Endothelial cell of umbilical vein (primary cell): Measurements from ENCODE around the gene TSPAN31. TPM values are rescaled to one million over a fixed set of nuclear protein-coding genes. Genes with fewer than 3 reads are reported as not detected.

ENCODE experiments used
- BruUV-seq: library from RNA; stranded (reverse); fragments of 400-500 nt; replicated peaks from 2 replicates; lab custom pipeline; 2021; lab: Mats Ljungman, UMichigan
- CTCF ChIA-PET: fragments of 300-600, 350-600 bp; sonication (Branson Sonifier 250); formaldehyde crosslinking; loops from one replicate; lab custom pipeline; 2021; ENCODE audit warnings: antibody characterized with exemption, inconsistent platforms; lab: Charles Lee
- POLR2A ChIA-PET: fragments of 300-600, 350-600 bp; sonication (Branson Sonifier 250); formaldehyde crosslinking; loops from one replicate; lab custom pipeline; 2021; ENCODE audit warnings: antibody characterized with exemption, inconsistent platforms; lab: Charles Lee
- DNase-seq: peaks from one replicate; pipeline ENCODE4 v3.0.0-alpha.2; 2011; ENCODE audit warnings: low read depth, low spot score
- FAIRE-seq: peaks from 2 replicates; lab custom pipeline; 2011; peaks lifted over from hg19 to GRCh38; lab: Jason Lieb, UNC
- H2AFZ ChIP-seq: 2 replicates; pipeline ENCODE4 v1.6.0; 2012; ENCODE audit warnings: low read depth, low read length, control low read depth, inconsistent platforms
- H3K27ac ChIP-seq: 2 replicates; pipeline ENCODE4 v1.5.1; 2011; ENCODE audit warnings: low read depth, mild to moderate bottlenecking, control low read depth, low read length, moderate library complexity; ENCODE audit not compliant: insufficient read depth
- H3K27me3 ChIP-seq, 2 experiments: 2 replicates each; pipeline versions ENCODE4 v1.6.0 to v1.6.1; 2011; ENCODE audit warnings: low read length in 2 of 2, mixed read lengths in 1 of 2; ENCODE audit not compliant: control insufficient read depth in 2 of 2, insufficient read depth in 2 of 2
- H3K36me3 ChIP-seq, 2 experiments: 2 replicates in 1 of 2; 3 replicates in 1 of 2; pipeline ENCODE4 v1.5.1; 2011; ENCODE audit warnings: low read length in 2 of 2, mild to moderate bottlenecking in 1 of 2, moderate library complexity in 1 of 2; ENCODE audit not compliant: control insufficient read depth in 2 of 2, insufficient read depth in 2 of 2; ENCODE audit errors: extremely low read depth in 1 of 2
- H3K4me1 ChIP-seq: 3 replicates; pipeline ENCODE4 v1.5.1; 2011; ENCODE audit warnings: mild to moderate bottlenecking, low read length; ENCODE audit not compliant: control insufficient read depth, insufficient read depth; ENCODE audit errors: extremely low read depth
- H3K4me2 ChIP-seq: 2 replicates; pipeline ENCODE4 v1.6.1; 2011; ENCODE audit warnings: low read length, control low read depth, mixed read lengths; ENCODE audit not compliant: insufficient read depth
- H3K4me3 ChIP-seq, 3 experiments: fragments of 200-600 bp in 1 of 3; sonication (generic), shearing (Covaris generic) in 1 of 3; replicated peaks in 1 of 3; 2 replicates each; pipeline ENCODE4 v1.5.1; 2011 to 2016; ENCODE audit warnings: control low read depth in 3 of 3, low read length in 3 of 3, mild to moderate bottlenecking in 2 of 3, inconsistent platforms in 1 of 3, low read depth in 1 of 3, moderate library complexity in 1 of 3; ENCODE audit not compliant: insufficient read depth in 1 of 3
- H3K79me2 ChIP-seq: 2 replicates; pipeline ENCODE4 v1.6.0; 2012; ENCODE audit warnings: low read length, inconsistent platforms; ENCODE audit not compliant: control insufficient read depth, insufficient read depth
- H3K9ac ChIP-seq: replicated peaks from 2 replicates; pipeline ENCODE3; 2011; ENCODE audit warnings: low read length, control low read depth; ENCODE audit not compliant: insufficient read depth; ENCODE audit errors: extremely low read depth
- H3K9me1 ChIP-seq: replicated peaks from 3 replicates; pipeline ENCODE4 v1.6.0; 2011; ENCODE audit warnings: mild to moderate bottlenecking, low read length; ENCODE audit not compliant: control insufficient read depth, insufficient read depth; ENCODE audit errors: extremely low read depth
- H3K9me3 ChIP-seq: replicated peaks from 2 replicates; pipeline ENCODE4 v1.5.1; 2012; ENCODE audit warnings: low read length, inconsistent platforms; ENCODE audit not compliant: control insufficient read depth, insufficient read depth
- H4K20me1 ChIP-seq: replicated peaks from 2 replicates; pipeline ENCODE3; 2011; ENCODE audit warnings: mild to moderate bottlenecking, low read length; ENCODE audit not compliant: control insufficient read depth, insufficient read depth; ENCODE audit errors: extremely low read depth
- EZH2 ChIP-seq: IDR thresholded peaks from 2 replicates; pipeline ENCODE4 v1.6.1; 2012; ENCODE audit warnings: borderline replicate concordance, low read depth, mild to moderate bottlenecking, moderate library complexity, low read length, inconsistent platforms; ENCODE audit not compliant: severe bottlenecking
- FOS ChIP-seq: IDR thresholded peaks from 2 replicates; pipeline ENCODE4 v1.6.1; 2011; ENCODE audit warnings: mild to moderate bottlenecking, low read length, moderate library complexity, borderline replicate concordance; ENCODE audit not compliant: insufficient read depth
- GATA2 ChIP-seq: IDR thresholded peaks from 2 replicates; pipeline ENCODE4 v1.7.0; 2011; ENCODE audit warnings: low read depth, mild to moderate bottlenecking, moderate library complexity, mixed read lengths, low read length; ENCODE audit not compliant: insufficient read length, insufficient read depth
- JUN ChIP-seq: IDR thresholded peaks from 2 replicates; pipeline ENCODE4 v1.6.1; 2011; ENCODE audit warnings: borderline replicate concordance, low read depth; ENCODE audit not compliant: insufficient read length, insufficient read depth
- MYC ChIP-seq: IDR thresholded peaks from one replicate; pipeline ENCODE4 v1.6.1; 2011; ENCODE audit warnings: mild to moderate bottlenecking, low read depth, low read length
- POLR2A ChIP-seq: IDR thresholded peaks from 2 replicates; pipeline ENCODE4 v1.6.1; 2012; ENCODE audit warnings: low read depth, mild to moderate bottlenecking, control low read depth, low read length
- POLR2AphosphoS5 ChIP-seq: IDR thresholded peaks from 2 replicates; pipeline ENCODE4 v1.6.1; 2012; ENCODE audit warnings: low read depth, mild to moderate bottlenecking, control low read depth, low read length, moderate library complexity; ENCODE audit not compliant: insufficient read depth
- dilution Hi-C: fragments of 300-500 bp; cut with MboI; formaldehyde crosslinking; loops from one replicate; pipeline ENCODE4 v1.15.0; 2019; ENCODE audit warnings: low sequenced_read_pairs; ENCODE audit not compliant: extremely low pct_ligation_motif_present
- intact Hi-C: fragments of 100-400 bp; cut with micrococcal nuclease; formaldehyde crosslinking; loops from one replicate; pipeline ENCODE4 v1.10.0; 2022
- polyA plus RNA-seq, 4 experiments: library from polyadenylated mRNA; depleted of rRNA in 3 of 4; stranded (reverse) in 3 of 4; unstranded in 1 of 4; fragments of >200 nt; gene quantifications; 2 replicates each; pipeline versions ENCODE4 v1.2.1 to v1.2.3, GENCODE V29; 2011 to 2012; ENCODE audit warnings: missing spikeins in 1 of 4
- total RNA-seq: library from RNA; stranded (reverse); gene quantifications from 2 replicates; pipeline ENCODE4 v1.2.3, GENCODE V29; 2021
- TF ChIP-seq, protein P1 (sequence below): IDR thresholded peaks from 2 replicates; pipeline ENCODE4 v1.6.1; 2011; ENCODE audit not compliant: insufficient read depth, insufficient read length
- TF ChIP-seq, protein P2 (sequence below), 2 donors: IDR thresholded peaks; 1 replicate in 1 of 2; 2 replicates in 1 of 2; pipeline ENCODE4 v1.5.1; 2011; ENCODE audit warnings: low read length in 2 of 2, mild to moderate bottlenecking in 2 of 2, moderate library complexity in 2 of 2, control low read depth in 1 of 2, inconsistent platforms in 1 of 2, low read depth in 1 of 2; ENCODE audit not compliant: insufficient read depth in 1 of 2; ENCODE audit errors: extremely low read depth in 1 of 2

The TSPAN31 gene
- total and polyA plus RNA-seq, 2 donors (not counting 3 experiments of a cell fraction or from before 2014, with no cell fraction given): 15.0 to 43.9 TPM

DNA sequence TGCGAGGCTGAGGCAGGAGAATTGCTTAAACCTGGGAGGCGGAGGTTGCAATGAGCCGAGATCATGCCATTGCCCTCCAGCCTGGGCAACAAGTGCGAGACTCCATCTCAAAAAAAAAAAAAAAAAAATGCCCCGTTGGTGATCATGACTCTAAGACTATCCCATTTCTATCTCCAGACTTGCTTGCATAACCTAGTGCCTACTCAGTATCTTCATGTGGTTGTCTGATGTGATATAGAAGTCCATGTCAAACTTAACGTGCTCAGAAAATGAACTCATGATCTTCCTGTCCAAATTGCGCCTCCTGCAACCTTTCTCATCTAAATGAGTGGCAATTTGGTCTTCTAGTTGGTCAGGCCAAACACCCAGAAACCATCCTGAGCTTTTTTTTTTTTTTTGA lies 33.1 kb downstream of the TSPAN31 start:
- no peak overlapping the region for H3K4me2 ChIP-seq
- intact Hi-C loops: no loop called here
- ChIA-PET CTCF (interaction anchor here (1.1 kb wide), 1 partner anchor 21 kb away, joined by 4 read pairs; no protein-coding TSS in a partner anchor), POLR2A (no interaction called here)
- peaks cover 0 to 3% of the 10 kb centered on the region in 2 experiments for H3K36me3 ChIP-seq
- FAIRE-seq: no peak
- H3K9ac ChIP-seq: no peak overlapping the region
- dilution Hi-C loops: no loop called here
- peaks cover 4% of the 10 kb centered on the region for H3K4me1 ChIP-seq
- no TSS peak for BruUV-seq
- no peak for DNase-seq
- H3K79me2 ChIP-seq: peaks cover 2% of the 10 kb centered on the region
- no peak overlapping the region for H2AFZ ChIP-seq
- H4K20me1 ChIP-seq: no peaks in the 10 kb centered on the region
- H3K9me1 ChIP-seq: no peaks in the 10 kb centered on the region
- H3K27ac ChIP-seq: no peak overlapping the region
- no peak for TF ChIP-seq FOS
- TF ChIP-seq, protein P1, sequence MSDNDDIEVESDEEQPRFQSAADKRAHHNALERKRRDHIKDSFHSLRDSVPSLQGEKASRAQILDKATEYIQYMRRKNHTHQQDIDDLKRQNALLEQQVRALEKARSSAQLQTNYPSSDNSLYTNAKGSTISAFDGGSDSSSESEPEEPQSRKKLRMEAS: no peak
- H3K4me3 ChIP-seq: no peak overlapping the region
- H3K9me3 ChIP-seq: no peaks in the 10 kb centered on the region
- no peaks in the 10 kb centered on the region for H3K27me3 ChIP-seq

DNA sequence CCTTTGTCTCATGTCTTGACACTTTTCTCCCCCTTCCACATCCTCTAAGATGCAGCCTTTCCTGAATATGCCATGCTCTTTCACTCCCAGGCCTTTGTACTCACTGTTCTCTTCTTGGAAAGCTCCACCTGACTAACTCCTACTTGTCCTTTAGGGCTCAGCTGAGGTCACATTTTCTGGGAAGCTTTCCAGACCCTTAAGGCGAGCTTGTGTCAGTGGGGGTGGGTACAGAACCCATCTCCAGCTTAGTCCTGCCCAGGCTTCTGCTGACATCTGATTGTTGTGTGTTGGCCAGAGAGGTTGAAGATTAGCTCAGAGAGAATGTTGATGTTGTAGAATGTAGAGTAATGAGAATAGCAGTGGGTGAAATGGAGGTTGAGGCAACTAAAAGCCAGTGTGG lies 34.9 kb downstream of the TSPAN31 start:
- intact Hi-C loops: no loop called here
- TF ChIP-seq GATA2 (no peak), EZH2 (no peak), POLR2AphosphoS5 (no peak), POLR2A (no peak), FOS (no peak), JUN (no peak), MYC (no peak)
- TF ChIP-seq, protein P2, sequence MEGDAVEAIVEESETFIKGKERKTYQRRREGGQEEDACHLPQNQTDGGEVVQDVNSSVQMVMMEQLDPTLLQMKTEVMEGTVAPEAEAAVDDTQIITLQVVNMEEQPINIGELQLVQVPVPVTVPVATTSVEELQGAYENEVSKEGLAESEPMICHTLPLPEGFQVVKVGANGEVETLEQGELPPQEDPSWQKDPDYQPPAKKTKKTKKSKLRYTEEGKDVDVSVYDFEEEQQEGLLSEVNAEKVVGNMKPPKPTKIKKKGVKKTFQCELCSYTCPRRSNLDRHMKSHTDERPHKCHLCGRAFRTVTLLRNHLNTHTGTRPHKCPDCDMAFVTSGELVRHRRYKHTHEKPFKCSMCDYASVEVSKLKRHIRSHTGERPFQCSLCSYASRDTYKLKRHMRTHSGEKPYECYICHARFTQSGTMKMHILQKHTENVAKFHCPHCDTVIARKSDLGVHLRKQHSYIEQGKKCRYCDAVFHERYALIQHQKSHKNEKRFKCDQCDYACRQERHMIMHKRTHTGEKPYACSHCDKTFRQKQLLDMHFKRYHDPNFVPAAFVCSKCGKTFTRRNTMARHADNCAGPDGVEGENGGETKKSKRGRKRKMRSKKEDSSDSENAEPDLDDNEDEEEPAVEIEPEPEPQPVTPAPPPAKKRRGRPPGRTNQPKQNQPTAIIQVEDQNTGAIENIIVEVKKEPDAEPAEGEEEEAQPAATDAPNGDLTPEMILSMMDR (IDR thresholded peaks at IDR 0.05; ENCODE audit: extremely low read depth in 1 of 2, insufficient read depth in 1 of 2, low read depth in 1 of 2, low read length in 2 of 2): no peak
- TF ChIP-seq, protein P1: no peak
- H3K27me3 ChIP-seq: no peaks in the 10 kb centered on the region
- H2AFZ ChIP-seq: no peak overlapping the region
- no peak overlapping the region for H3K27ac ChIP-seq
- no TSS peak for BruUV-seq
- H3K4me2 ChIP-seq: no peak overlapping the region
- no peak overlapping the region for H3K9ac ChIP-seq
- DNase-seq: no peak
- dilution Hi-C loops: no loop called here
- ChIA-PET POLR2A (interaction anchor here (0.6 kb wide), 1 partner anchor 38 kb away, joined by 4 read pairs; no protein-coding TSS in a partner anchor), CTCF (interaction anchor here (1.0 to 2.7 kb wide), 2 partner anchors 23 to 53 kb away, joined by 3 to 8 read pairs; no protein-coding TSS in a partner anchor)
- H3K79me2 ChIP-seq: peaks cover 14% of the 10 kb centered on the region
- peaks cover 7% of the 10 kb centered on the region for H3K4me1 ChIP-seq
- no peak for FAIRE-seq
- peaks cover 0 to 3% of the 10 kb centered on the region in 2 experiments for H3K36me3 ChIP-seq
- H4K20me1 ChIP-seq: no peaks in the 10 kb centered on the region
- H3K9me1 ChIP-seq: no peaks in the 10 kb centered on the region
- no peaks in the 10 kb centered on the region for H3K9me3 ChIP-seq
- H3K4me3 ChIP-seq: no peak overlapping the region
